PC-9 (cell line): ENCODE results near the gene CALY.

ENCODE experiments used
- CTCF ChIP-seq: fragments of 200-600 bp; sonication (generic); conservative IDR thresholded peaks from 2 replicates; pipeline ENCODE4 v1.6.1; 2017; ENCODE audit warnings: mixed run types, antibody characterized with exemption, mild to moderate bottlenecking, moderate library complexity
- EZH2 ChIP-seq: fragments of 200-600 bp; sonication (generic); IDR thresholded peaks from 2 replicates; pipeline ENCODE4 v1.8.0; 2017; ENCODE audit warnings: antibody characterized with exemption, low read depth

- TF ChIP-seq CTCF = no peak
- no peak for TF ChIP-seq EZH2
These were observed 1.7 kb upstream of the CALY start for GRCh38 chr10:133338080-133339071.
